OCI-LY7 (cell line): Measurements from ENCODE around the gene KRT35. TPM values are rescaled to one million over a fixed set of nuclear protein-coding genes. Genes with fewer than 3 reads are reported as not detected.

Source experiments
- Bru-seq: library from RNA; stranded (reverse); fragments of 400-500 nt; gene quantifications from one replicate; lab custom pipeline; 2021; lab: Mats Ljungman, UMichigan
- BruChase-seq, 2 experiments: library from RNA; stranded (reverse); fragments of 400-500 nt; gene quantifications; one replicate each; lab custom pipeline; 2021; lab: Mats Ljungman, UMichigan
- BruUV-seq: library from RNA; stranded (reverse); fragments of 400-500 nt; replicated peaks from 2 replicates; lab custom pipeline; 2021; lab: Mats Ljungman, UMichigan
- CTCF ChIA-PET: fragments of 300-600 bp; sonication (Branson Sonifier 250); formaldehyde crosslinking; loops from one replicate; lab custom pipeline; 2022; ENCODE audit warnings: antibody characterized with exemption; ENCODE audit not compliant: unreplicated experiment; lab: Charles Lee
- POLR2A ChIA-PET: fragments of 300-600 bp; sonication (Branson Sonifier 250); formaldehyde crosslinking; loops from one replicate; lab custom pipeline; 2022; ENCODE audit warnings: antibody characterized with exemption; lab: Charles Lee
- DNase-seq: peaks from one replicate; pipeline ENCODE4 v3.0.0-alpha.2; 2015; ENCODE audit warnings: low spot score
- H2AFZ ChIP-seq: fragments of 200-600 bp; sonication (generic), shearing (Covaris generic); 2 replicates; pipeline ENCODE4 v1.6.1; 2014; ENCODE audit warnings: mild to moderate bottlenecking, antibody characterized with exemption, low read length, moderate library complexity
- H3K27ac ChIP-seq: fragments of 200-600 bp; sonication (generic); 2 replicates; pipeline ENCODE4 v1.5.1; 2014; ENCODE audit warnings: mixed run types, low read depth, mild to moderate bottlenecking, moderate library complexity, low read length, inconsistent platforms; ENCODE audit not compliant: poor library complexity, severe bottlenecking
- H3K36me3 ChIP-seq: fragments of 200-600 bp; sonication (generic); 2 replicates; pipeline ENCODE4 v1.6.1; 2014; ENCODE audit warnings: mild to moderate bottlenecking, antibody characterized with exemption, low read length, moderate library complexity, mixed read lengths; ENCODE audit not compliant: insufficient read depth
- H3K4me1 ChIP-seq: fragments of 200-600 bp; sonication (generic); 2 replicates; pipeline ENCODE4 v1.5.1; 2014; ENCODE audit warnings: mild to moderate bottlenecking, low read length; ENCODE audit not compliant: insufficient read depth, poor library complexity, severe bottlenecking
- H3K4me2 ChIP-seq: fragments of 200-600 bp; sonication (generic); 2 replicates; pipeline ENCODE4 v1.6.1; 2014; ENCODE audit warnings: mild to moderate bottlenecking, low read length
- H3K4me3 ChIP-seq: fragments of 200-600 bp; sonication (generic); 2 replicates; pipeline ENCODE4 v1.5.1; 2014; ENCODE audit warnings: mild to moderate bottlenecking, low read depth, low read length; ENCODE audit not compliant: poor library complexity, severe bottlenecking
- H3K79me2 ChIP-seq: fragments of 200-600 bp; sonication (generic); 2 replicates; pipeline ENCODE4 v1.6.1; 2016; ENCODE audit warnings: low read depth, mild to moderate bottlenecking, low read length, moderate library complexity, mixed read lengths; ENCODE audit not compliant: insufficient read depth
- H3K9me2 ChIP-seq: fragments of 200-600 bp; sonication (generic); 2 replicates; pipeline ENCODE4 v1.6.1; 2016; ENCODE audit warnings: mild to moderate bottlenecking, low read length, mixed read lengths; ENCODE audit not compliant: insufficient read depth
- H3K9me3 ChIP-seq: fragments of 200-600 bp; sonication (generic); 2 replicates; pipeline ENCODE4 v1.6.1; 2014; ENCODE audit warnings: mild to moderate bottlenecking, mixed run types, low read length, mixed read lengths
- H4K20me1 ChIP-seq: fragments of 200-600 bp; sonication (generic); 2 replicates; pipeline ENCODE4 v1.6.1; 2014; ENCODE audit warnings: mild to moderate bottlenecking, antibody characterized with exemption, low read length, moderate library complexity, mixed read lengths; ENCODE audit not compliant: insufficient read depth
- CTCF ChIP-seq: fragments of 200-600 bp; sonication (generic); conservative IDR thresholded peaks from 2 replicates; pipeline ENCODE4 v1.5.1; 2014; ENCODE audit warnings: mild to moderate bottlenecking, antibody characterized with exemption, low read length, moderate library complexity, mixed read lengths
- EZH2phosphoT487 ChIP-seq: fragments of 200-600 bp; sonication (generic); IDR thresholded peaks from 2 replicates; pipeline ENCODE4 v1.6.1; 2018; ENCODE audit warnings: low read depth, borderline replicate concordance, mild to moderate bottlenecking, mixed run types, antibody characterized with exemption, low read length, moderate library complexity, mixed read lengths
- intact Hi-C: fragments of 100-400 bp; cut with micrococcal nuclease; formaldehyde crosslinking; loops from one replicate; pipeline ENCODE4 v1.10.0; 2022; ENCODE audit not compliant: unreplicated experiment
- long read RNA-seq: library from polyadenylated mRNA; stranded (forward); transcript quantifications from one replicate; pipeline ENCODE4 v2.0.0, GENCODE V29; 2022
- total RNA-seq, 2 experiments: library from RNA; depleted of rRNA in 1 of 2; stranded (reverse); fragments of >200 nt in 1 of 2; shearing (Covaris generic) in 1 of 2; gene quantifications; 2 replicates each; pipeline ENCODE4 v1.2.3, GENCODE V29; 2014 to 2022

KRT35 gene
- not detected in 2 replicates for total RNA-seq (2014; rRNA removed; shearing (Covaris generic))
- total RNA-seq (2022): not detected in 2 replicates
- not detected for Bru-seq, nascent RNA
- BruChase-seq, experiment 1, labeled RNA remaining after a 6-hour chase: not detected
- BruChase-seq, experiment 2, labeled RNA remaining after a 2-hour chase: not detected
- long read RNA-seq: 0 reads

DNA sequence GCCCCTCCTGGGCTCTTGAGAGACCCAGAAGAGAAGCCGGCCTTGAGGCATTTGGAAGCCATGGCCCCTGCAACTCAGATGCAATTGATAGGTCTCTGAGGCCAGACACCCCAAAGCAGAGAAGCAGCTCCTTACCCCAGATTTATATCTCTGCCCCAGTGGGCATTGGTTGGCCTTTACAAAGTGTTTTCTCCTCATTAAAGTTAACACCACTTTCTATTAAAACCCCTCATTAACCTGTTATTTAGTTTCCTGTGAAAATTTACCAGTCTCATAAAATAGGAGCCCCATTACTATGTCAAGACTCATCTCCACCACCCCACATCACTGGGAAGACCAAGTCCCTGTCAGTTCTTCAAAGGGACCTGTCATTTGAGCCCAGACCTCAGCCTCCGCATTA lies at the start of gene KRT35:
TSS of gene KRT35 (minus strand) at position 116 of the 400 bp plus-strand sequence. CDS start at position 62, 54 bp downstream.
- Histone ChIP-seq H4K20me1 (no peaks in the 10 kb centered on the region), H3K79me2 (no peaks in the 10 kb centered on the region), H3K9me3 (no peaks in the 10 kb centered on the region), H3K9me2 (no peaks in the 10 kb centered on the region), H3K4me3 (no peak within 1 kb of the TSS), H3K4me2 (no peak within 1 kb of the TSS), H3K27ac (no peak within 1 kb of the TSS), H3K36me3 (no peaks in the 10 kb centered on the region), H2AFZ (no peak within 1 kb of the TSS), H3K4me1 (no peaks in the 10 kb centered on the region)
- DNase-seq: no peak
- TF ChIP-seq EZH2phosphoT487 (no peak), CTCF (no peak)
- no TSS peak for BruUV-seq
- intact Hi-C loops: no loop called here
- ChIA-PET POLR2A (no interaction called here), CTCF (no interaction called here)

GRCh38 chr17:41530062-41531048 lies 49.4 kb upstream of the KRT35 start:
- CTCF ChIA-PET: interaction anchor here (0.9 kb wide), 1 partner anchor 8 kb away, joined by 3 read pairs; no protein-coding TSS in a partner anchor
- intact Hi-C loops: no loop called here
- H3K79me2 ChIP-seq: no peaks in the 10 kb centered on the region
- H3K4me2 ChIP-seq: no peak overlapping the region
- no TSS peak for BruUV-seq
- no peaks in the 10 kb centered on the region for H3K9me2 ChIP-seq
- no peak for DNase-seq
- TF ChIP-seq CTCF (no peak), EZH2phosphoT487 (no peak)
- H3K36me3 ChIP-seq: no peaks in the 10 kb centered on the region
- H4K20me1 ChIP-seq: no peaks in the 10 kb centered on the region
- no peak overlapping the region for H3K4me3 ChIP-seq
- no peak overlapping the region for H3K27ac ChIP-seq
- no peaks in the 10 kb centered on the region for H3K4me1 ChIP-seq
- POLR2A ChIA-PET: no interaction called here
- no peaks in the 10 kb centered on the region for H3K9me3 ChIP-seq
- H2AFZ ChIP-seq: no peak overlapping the region
